ENCODE results near the gene SLC32A1. TPM values are rescaled to one million over a fixed set of nuclear protein-coding genes. Genes with fewer than 3 reads are reported as not detected.
A peak's percentile ranks its signal among the peaks of the same experiment; 100 is the strongest.

SLC32A1 gene
- total and polyA plus RNA-seq, 2 of the 13 experiments (the other 11 are each of a cell fraction or from before 2014, with no cell fraction given): not detected

DNA sequence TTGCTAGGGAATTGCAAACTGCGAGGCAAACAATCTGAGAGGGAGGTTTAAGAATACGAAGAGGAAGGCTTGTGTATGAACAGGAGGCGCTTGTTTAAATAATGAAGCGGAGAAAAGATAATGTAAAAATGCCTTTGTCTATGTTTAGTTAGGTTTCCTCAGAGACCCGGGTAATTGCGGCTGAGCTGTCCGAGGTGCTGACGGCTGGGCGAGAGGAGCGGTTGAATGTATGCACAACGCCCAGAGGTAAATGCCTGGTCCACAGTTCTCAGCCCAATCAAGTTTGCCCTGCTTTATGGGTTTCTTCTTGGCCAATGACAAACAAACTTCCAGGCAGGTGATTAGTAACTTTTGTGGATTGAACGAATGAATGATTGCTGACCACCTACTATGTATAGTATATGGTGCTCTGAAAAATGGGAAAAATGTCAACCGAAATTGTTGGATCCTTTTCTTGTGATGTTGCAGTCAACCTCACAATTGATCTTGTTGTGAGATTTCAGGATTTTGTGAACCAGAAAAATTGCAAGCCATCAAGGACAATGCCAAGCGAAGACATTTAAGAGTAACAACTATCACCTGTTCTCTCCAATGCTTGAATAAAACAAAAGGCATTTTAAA is 38.3 kb upstream of the SLC32A1 start (continued):
- TF ChIP-seq ZBTB21 (CRISPR knock-in tag; IDR thresholded peaks at IDR 0.05) (peak; percentile 70; the same call in 1 of the 2 replicates), SALL2 (CRISPR knock-in tag; IDR thresholded peaks at IDR 0.05) (peak; percentile 87), ATF1 (CRISPR knock-in tag; IDR thresholded peaks at IDR 0.05) (0 out of 2 replicates have a peak, but pooled peaks have one; percentile 15), MLLT10 (CRISPR knock-in tag; IDR thresholded peaks at IDR 0.05) (0 out of 2 replicates have a peak, but pooled peaks have one; percentile 7), ZNF136 (CRISPR knock-in tag; IDR thresholded peaks at IDR 0.05; ENCODE audit: low read depth) (0 out of 2 replicates have a peak, but pooled peaks have one; percentile 37), ZSCAN25 (CRISPR knock-in tag; IDR thresholded peaks at IDR 0.05) (peak; percentile 73; the same call in 1 of the 2 replicates), ZSCAN12 (CRISPR knock-in tag; IDR thresholded peaks at IDR 0.05) (peak; percentile 99), MEF2D (CRISPR knock-in tag; IDR thresholded peaks at IDR 0.05) (peak; percentile 87; the same call in 1 of the 2 replicates), ZNF253 (CRISPR knock-in tag; IDR thresholded peaks at IDR 0.05; ENCODE audit: borderline replicate concordance) (peak; percentile 84; the same call in 1 of the 2 replicates), ATAD3A (CRISPR knock-in tag; IDR thresholded peaks at IDR 0.05) (no peak), HES4 (CRISPR knock-in tag; IDR thresholded peaks at IDR 0.05; ENCODE audit: borderline replicate concordance) (peak; percentile 97), ZEB1 (IDR thresholded peaks at IDR 0.05; ENCODE audit: insufficient replicate concordance, low read depth) (no peak), TMF1 (CRISPR knock-in tag; IDR thresholded peaks at IDR 0.05; ENCODE audit: low read depth) (peak; percentile 87; the same call in 1 of the 2 replicates), SIX4 (CRISPR knock-in tag; IDR thresholded peaks at IDR 0.05) (peak; percentile 91), PPARG (CRISPR knock-in tag; conservative IDR thresholded peaks at IDR 0.05) (peak; percentile 74; the same call in 1 of the 2 replicates), ZKSCAN8 (CRISPR knock-in tag; IDR thresholded peaks at IDR 0.05; ENCODE audit: borderline replicate concordance) (peak; percentile 89; the same call in 1 of the 2 replicates)
- TF ChIP-seq, protein P1, sequence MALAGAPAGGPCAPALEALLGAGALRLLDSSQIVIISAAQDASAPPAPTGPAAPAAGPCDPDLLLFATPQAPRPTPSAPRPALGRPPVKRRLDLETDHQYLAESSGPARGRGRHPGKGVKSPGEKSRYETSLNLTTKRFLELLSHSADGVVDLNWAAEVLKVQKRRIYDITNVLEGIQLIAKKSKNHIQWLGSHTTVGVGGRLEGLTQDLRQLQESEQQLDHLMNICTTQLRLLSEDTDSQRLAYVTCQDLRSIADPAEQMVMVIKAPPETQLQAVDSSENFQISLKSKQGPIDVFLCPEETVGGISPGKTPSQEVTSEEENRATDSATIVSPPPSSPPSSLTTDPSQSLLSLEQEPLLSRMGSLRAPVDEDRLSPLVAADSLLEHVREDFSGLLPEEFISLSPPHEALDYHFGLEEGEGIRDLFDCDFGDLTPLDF (CRISPR knock-in tag; IDR thresholded peaks at IDR 0.05): peak; percentile 86
- TF ChIP-seq, protein P2, sequence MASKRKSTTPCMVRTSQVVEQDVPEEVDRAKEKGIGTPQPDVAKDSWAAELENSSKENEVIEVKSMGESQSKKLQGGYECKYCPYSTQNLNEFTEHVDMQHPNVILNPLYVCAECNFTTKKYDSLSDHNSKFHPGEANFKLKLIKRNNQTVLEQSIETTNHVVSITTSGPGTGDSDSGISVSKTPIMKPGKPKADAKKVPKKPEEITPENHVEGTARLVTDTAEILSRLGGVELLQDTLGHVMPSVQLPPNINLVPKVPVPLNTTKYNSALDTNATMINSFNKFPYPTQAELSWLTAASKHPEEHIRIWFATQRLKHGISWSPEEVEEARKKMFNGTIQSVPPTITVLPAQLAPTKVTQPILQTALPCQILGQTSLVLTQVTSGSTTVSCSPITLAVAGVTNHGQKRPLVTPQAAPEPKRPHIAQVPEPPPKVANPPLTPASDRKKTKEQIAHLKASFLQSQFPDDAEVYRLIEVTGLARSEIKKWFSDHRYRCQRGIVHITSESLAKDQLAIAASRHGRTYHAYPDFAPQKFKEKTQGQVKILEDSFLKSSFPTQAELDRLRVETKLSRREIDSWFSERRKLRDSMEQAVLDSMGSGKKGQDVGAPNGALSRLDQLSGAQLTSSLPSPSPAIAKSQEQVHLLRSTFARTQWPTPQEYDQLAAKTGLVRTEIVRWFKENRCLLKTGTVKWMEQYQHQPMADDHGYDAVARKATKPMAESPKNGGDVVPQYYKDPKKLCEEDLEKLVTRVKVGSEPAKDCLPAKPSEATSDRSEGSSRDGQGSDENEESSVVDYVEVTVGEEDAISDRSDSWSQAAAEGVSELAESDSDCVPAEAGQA (IDR thresholded peaks at IDR 0.05; ENCODE audit: low read depth): no peak
- TF ChIP-seq, protein P2 (CRISPR knock-in tag; IDR thresholded peaks at IDR 0.05; ENCODE audit: borderline replicate concordance): peak; percentile 99
- TF ChIP-seq, protein P3, sequence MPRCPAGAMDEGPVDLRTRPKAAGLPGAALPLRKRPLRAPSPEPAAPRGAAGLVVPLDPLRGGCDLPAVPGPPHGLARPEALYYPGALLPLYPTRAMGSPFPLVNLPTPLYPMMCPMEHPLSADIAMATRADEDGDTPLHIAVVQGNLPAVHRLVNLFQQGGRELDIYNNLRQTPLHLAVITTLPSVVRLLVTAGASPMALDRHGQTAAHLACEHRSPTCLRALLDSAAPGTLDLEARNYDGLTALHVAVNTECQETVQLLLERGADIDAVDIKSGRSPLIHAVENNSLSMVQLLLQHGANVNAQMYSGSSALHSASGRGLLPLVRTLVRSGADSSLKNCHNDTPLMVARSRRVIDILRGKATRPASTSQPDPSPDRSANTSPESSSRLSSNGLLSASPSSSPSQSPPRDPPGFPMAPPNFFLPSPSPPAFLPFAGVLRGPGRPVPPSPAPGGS (CRISPR knock-in tag; IDR thresholded peaks at IDR 0.05): peak; percentile 73; the same call in 1 of the 2 replicates
- TF ChIP-seq, protein P4, sequence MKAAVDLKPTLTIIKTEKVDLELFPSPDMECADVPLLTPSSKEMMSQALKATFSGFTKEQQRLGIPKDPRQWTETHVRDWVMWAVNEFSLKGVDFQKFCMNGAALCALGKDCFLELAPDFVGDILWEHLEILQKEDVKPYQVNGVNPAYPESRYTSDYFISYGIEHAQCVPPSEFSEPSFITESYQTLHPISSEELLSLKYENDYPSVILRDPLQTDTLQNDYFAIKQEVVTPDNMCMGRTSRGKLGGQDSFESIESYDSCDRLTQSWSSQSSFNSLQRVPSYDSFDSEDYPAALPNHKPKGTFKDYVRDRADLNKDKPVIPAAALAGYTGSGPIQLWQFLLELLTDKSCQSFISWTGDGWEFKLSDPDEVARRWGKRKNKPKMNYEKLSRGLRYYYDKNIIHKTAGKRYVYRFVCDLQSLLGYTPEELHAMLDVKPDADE (CRISPR knock-in tag; IDR thresholded peaks at IDR 0.05): 0 out of 2 replicates have a peak, but pooled peaks have one; percentile 78
